Hepatocyte (in vitro differentiated cells): ENCODE data around the gene SNAPC3. TPM values are rescaled to one million over a fixed set of nuclear protein-coding genes. Genes with fewer than 3 reads are reported as not detected.

Experiments
- DNase-seq: peaks from one replicate; pipeline ENCODE4 v3.0.0-alpha.2; 2016; ENCODE audit warnings: low spot score
- H2AFZ ChIP-seq: fragments of 200-600 bp; sonication (generic); 2 replicates; pipeline ENCODE4 v1.6.0; 2016; ENCODE audit warnings: antibody characterized with exemption, mild to moderate bottlenecking
- H3K27ac ChIP-seq: fragments of 200-600 bp; sonication (generic); 2 replicates; pipeline ENCODE4 v1.5.1; 2016; ENCODE audit warnings: mild to moderate bottlenecking
- H3K27me3 ChIP-seq: fragments of 200-600 bp; sonication (generic); 2 replicates; pipeline ENCODE4 v1.6.1; 2016
- H3K36me3 ChIP-seq: fragments of 200-600 bp; sonication (generic); replicated peaks from 2 replicates; pipeline ENCODE4 v1.5.1; 2016; ENCODE audit warnings: low read depth; ENCODE audit not compliant: insufficient read depth
- H3K4me1 ChIP-seq: fragments of 200-600 bp; sonication (generic); 2 replicates; pipeline ENCODE4 v1.5.1; 2016; ENCODE audit warnings: mild to moderate bottlenecking, moderate library complexity; ENCODE audit not compliant: insufficient read depth
- H3K4me2 ChIP-seq: fragments of 200-600 bp; sonication (generic); 2 replicates; pipeline ENCODE4 v1.6.0; 2016
- H3K4me3 ChIP-seq: fragments of 200-600 bp; sonication (generic); 2 replicates; pipeline ENCODE4 v1.5.1; 2016; ENCODE audit warnings: mild to moderate bottlenecking
- H3K79me2 ChIP-seq: fragments of 200-600 bp; sonication (generic); 2 replicates; pipeline ENCODE4 v1.6.0; 2017; ENCODE audit warnings: mild to moderate bottlenecking
- H3K9me2 ChIP-seq: fragments of 200-600 bp; sonication (generic); replicated peaks from 2 replicates; pipeline ENCODE4 v1.6.0; 2017; ENCODE audit warnings: mild to moderate bottlenecking; ENCODE audit not compliant: insufficient read depth
- H3K9me3 ChIP-seq: fragments of 200-600 bp; sonication (generic); 2 replicates; pipeline ENCODE4 v1.5.1; 2016; ENCODE audit warnings: low read depth, mild to moderate bottlenecking
- H4K20me1 ChIP-seq: fragments of 200-600 bp; sonication (generic); 2 replicates; pipeline ENCODE4 v1.6.0; 2016; ENCODE audit warnings: mild to moderate bottlenecking; ENCODE audit not compliant: insufficient read depth, poor library complexity, severe bottlenecking
- CTCF ChIP-seq: fragments of 200-600 bp; sonication (generic); IDR thresholded peaks from 2 replicates; pipeline ENCODE4 v1.5.1; 2016; ENCODE audit warnings: antibody characterized with exemption, mild to moderate bottlenecking; ENCODE audit not compliant: poor library complexity
- EZH2 ChIP-seq: fragments of 200-600 bp; sonication (generic); IDR thresholded peaks from 2 replicates; pipeline ENCODE4 v1.6.1; 2016; ENCODE audit warnings: antibody characterized with exemption, mild to moderate bottlenecking, borderline replicate concordance
- EZH2phosphoT487 ChIP-seq: fragments of 200-600 bp; sonication (generic); IDR thresholded peaks from one replicate; pipeline ENCODE4 v1.6.1; 2018; ENCODE audit warnings: antibody characterized with exemption, mild to moderate bottlenecking, low read depth, moderate library complexity; ENCODE audit not compliant: unreplicated experiment, severe bottlenecking
- WGBS: methylation state at CpG from one replicate; pipeline ENCODE4 v1.1.6; 2016; ENCODE audit warnings: low lambda C conversion rate; ENCODE audit errors: missing lambda C conversion rate; 5-methylcytosine and 5-hydroxymethylcytosine counted together
- polyA plus RNA-seq: library from polyadenylated mRNA; unstranded; fragments of >200 nt; fragmentation: Nextera tagmentation; extraction: Ambion mirVana; gene quantifications from 2 replicates; pipeline ENCODE4 v1.2.1, GENCODE V29; 2016
- total RNA-seq: library from RNA; depleted of rRNA; stranded (reverse); fragments of >200 nt; gene quantifications from 2 replicates; pipeline ENCODE4 v1.2.3, GENCODE V29; 2014

SNAPC3 gene
- total and polyA plus RNA-seq, 2 experiments from 2014 or later, result 21.2 to 34.1 TPM

- Histone ChIP-seq H3K27ac (no peak overlapping the region), H3K4me1 (no peaks in the 10 kb centered on the region), H3K9me2 (no peaks in the 10 kb centered on the region), H3K4me2 (no peak overlapping the region), H3K36me3 (peaks cover 5% of the 10 kb centered on the region), H3K79me2 (peaks cover 35% of the 10 kb centered on the region), H2AFZ (no peak overlapping the region), H3K9me3 (no peaks in the 10 kb centered on the region), H3K4me3 (no peak overlapping the region), H4K20me1 (peaks cover 7% of the 10 kb centered on the region), H3K27me3 (no peaks in the 10 kb centered on the region)
- no peak for TF ChIP-seq EZH2phosphoT487
- no peak for TF ChIP-seq CTCF
- no peak for TF ChIP-seq EZH2
- WGBS, result 74% methylated on average over 3 of the region's 3 CpGs
- no peak for DNase-seq
Observed at GRCh38 chr9:15444141-15444540, 21.5 kb downstream of the SNAPC3 start.

- TF ChIP-seq CTCF (no peak), EZH2 (no peak), EZH2phosphoT487 (no peak)
- Histone ChIP-seq H2AFZ (no peak overlapping the region), H3K9me2 (no peaks in the 10 kb centered on the region), H3K27me3 (no peaks in the 10 kb centered on the region), H3K4me3 (no peak overlapping the region), H3K36me3 (peaks cover 4% of the 10 kb centered on the region), H3K9me3 (no peaks in the 10 kb centered on the region), H3K4me2 (no peak overlapping the region), H4K20me1 (no peaks in the 10 kb centered on the region), H3K4me1 (no peaks in the 10 kb centered on the region), H3K79me2 (peaks cover 4% of the 10 kb centered on the region), H3K27ac (no peak overlapping the region)
- 91% methylated on average over 5 of the region's 5 CpGs for WGBS
- no peak for DNase-seq
Observed at GRCh38 chr9:15453956-15454355, 31.3 kb downstream of the SNAPC3 start.

- DNase-seq, result no peak
- no peaks in the 10 kb centered on the region for H3K79me2 ChIP-seq
- no peaks in the 10 kb centered on the region for H4K20me1 ChIP-seq
- H3K4me3 ChIP-seq, result no peak overlapping the region
- H3K27ac ChIP-seq, result no peak overlapping the region
- no peak overlapping the region for H3K4me2 ChIP-seq
- no peaks in the 10 kb centered on the region for H3K36me3 ChIP-seq
- H3K9me3 ChIP-seq, result no peaks in the 10 kb centered on the region
- no peaks in the 10 kb centered on the region for H3K4me1 ChIP-seq
- 96% methylated on average over 8 of the region's 8 CpGs for WGBS
- H3K27me3 ChIP-seq, result no peaks in the 10 kb centered on the region
- H3K9me2 ChIP-seq, result no peaks in the 10 kb centered on the region
- no peak overlapping the region for H2AFZ ChIP-seq
- TF ChIP-seq EZH2phosphoT487 (no peak), CTCF (no peak), EZH2 (no peak)
Observed at GRCh38 chr9:15461056-15461455, 38.4 kb downstream of the SNAPC3 start.

- no peak overlapping the region for H3K4me2 ChIP-seq
- no peaks in the 10 kb centered on the region for H3K36me3 ChIP-seq
- no peaks in the 10 kb centered on the region for H4K20me1 ChIP-seq
- H3K9me3 ChIP-seq, result no peaks in the 10 kb centered on the region
- H3K9me2 ChIP-seq, result no peaks in the 10 kb centered on the region
- no peak overlapping the region for H3K27ac ChIP-seq
- no peak overlapping the region for H3K4me3 ChIP-seq
- 78% methylated on average over 2 of the region's 2 CpGs for WGBS
- H3K27me3 ChIP-seq, result no peaks in the 10 kb centered on the region
- H3K79me2 ChIP-seq, result no peaks in the 10 kb centered on the region
- H2AFZ ChIP-seq, result no peak overlapping the region
- H3K4me1 ChIP-seq, result no peaks in the 10 kb centered on the region
- TF ChIP-seq EZH2 (no peak), CTCF (no peak), EZH2phosphoT487 (no peak)
- DNase-seq, result no peak
Observed at GRCh38 chr9:15461601-15462000, 38.9 kb downstream of the SNAPC3 start.
